Endodermal cell (in vitro differentiated cells): ENCODE data around the gene UBE2Q2. TPM values are rescaled to one million over a fixed set of nuclear protein-coding genes. Genes with fewer than 3 reads are reported as not detected.
A peak's percentile ranks its signal among the peaks of the same experiment; 100 is the strongest.
"Not testable (repeated sequence)": the region's sequence is repeated elsewhere in the genome, so short reads cannot be mapped to it uniquely, and the experiment has no call there.

ENCODE experiments used
- DNase-seq: peaks from one replicate; pipeline ENCODE4 v3.0.0-alpha.2; 2017
- H3K27ac ChIP-seq: 2 replicates; pipeline ENCODE4 v1.5.1; 2013; ENCODE audit warnings: mild to moderate bottlenecking, low read depth, low read length, moderate library complexity
- H3K27me3 ChIP-seq: 2 replicates; pipeline ENCODE4 v1.6.1; 2013; ENCODE audit warnings: mild to moderate bottlenecking, low read length, moderate library complexity; ENCODE audit not compliant: insufficient read depth, control insufficient read depth, poor library complexity, severe bottlenecking
- H3K36me3 ChIP-seq: 2 replicates; pipeline ENCODE4 v1.7.0; 2013; ENCODE audit warnings: mild to moderate bottlenecking, low read length, moderate library complexity; ENCODE audit not compliant: control insufficient read depth, insufficient read depth
- H3K4me1 ChIP-seq: one replicate; pipeline ENCODE4 v1.7.0; 2013; ENCODE audit warnings: low read length; ENCODE audit not compliant: control insufficient read depth, insufficient read depth
- H3K4me3 ChIP-seq: 2 replicates; pipeline ENCODE4 v1.5.1; 2013; ENCODE audit warnings: mild to moderate bottlenecking, low read length, moderate library complexity
- H3K9ac ChIP-seq: 2 replicates; pipeline ENCODE4 v1.6.1; 2013; ENCODE audit warnings: mild to moderate bottlenecking, low read length, moderate library complexity; ENCODE audit not compliant: poor library complexity, severe bottlenecking; ENCODE audit errors: extremely low read depth
- H3K9me3 ChIP-seq: 2 replicates; pipeline ENCODE4 v1.6.1; 2013; ENCODE audit warnings: mild to moderate bottlenecking, low read length, moderate library complexity; ENCODE audit not compliant: control insufficient read depth
- H3K27ac Mint-ChIP-seq: 2 replicates; pipeline ENCODE4 v1.8.0; 2020; ENCODE audit warnings: mixed read lengths
- H3K27me3 Mint-ChIP-seq: 2 replicates; pipeline ENCODE4 v1.8.0; 2021; ENCODE audit warnings: mild to moderate bottlenecking, mixed read lengths; ENCODE audit not compliant: insufficient read depth
- H3K36me3 Mint-ChIP-seq: 2 replicates; pipeline ENCODE4 v1.8.0; 2020; ENCODE audit warnings: low read depth, mixed read lengths
- H3K4me1 Mint-ChIP-seq: 2 replicates; pipeline ENCODE4 v1.8.0; 2020; ENCODE audit warnings: mixed read lengths
- H3K4me3 Mint-ChIP-seq: 2 replicates; pipeline ENCODE4 v1.8.0; 2020; ENCODE audit warnings: mild to moderate bottlenecking, moderate library complexity, mixed read lengths
- H3K9me3 Mint-ChIP-seq: 2 replicates; pipeline ENCODE4 v1.8.0; 2020; ENCODE audit warnings: mild to moderate bottlenecking, mixed read lengths
- CTCF ChIP-seq: fragments of 200-600 bp; sonication (generic); conservative IDR thresholded peaks from 2 replicates; pipeline ENCODE4 v1.5.0; 2021; ENCODE audit warnings: antibody characterized with exemption, mild to moderate bottlenecking
- WGBS, 2 experiments: methylation state at CpG; one replicate each; pipeline versions ENCODE4 v1.1.5 to v1.1.7; 2013; ENCODE audit warnings: missing lambda C conversion rate in 2 of 2, mixed read lengths in 1 of 2; ENCODE audit not compliant: insufficient coverage in 1 of 2, insufficient read length in 1 of 2; 5-methylcytosine and 5-hydroxymethylcytosine counted together
- total RNA-seq, 2 donors: library from RNA; stranded (reverse); fragmentation: NEBNext Ultra II Directional in 1 of 2; extraction: Animal tissue kit (Norgen Biotek cat#: 25700) in 1 of 2; gene quantifications; 2 replicates in 1 of 2; 3 replicates in 1 of 2; pipeline ENCODE4 v1.2.1, GENCODE V29; 2021

The UBE2Q2 gene
- total RNA-seq, 2 donors from 2014 or later = 29.5 to 37.1 TPM

GRCh38 chr15:75862796-75863195, 19.5 kb downstream of the UBE2Q2 start:
- H3K9ac ChIP-seq = no peak overlapping the region
- H3K36me3 ChIP-seq = peaks cover 55% of the 10 kb centered on the region
- H3K36me3 Mint-ChIP-seq = peaks cover 36% of the 10 kb centered on the region
- no peaks in the 10 kb centered on the region for H3K27me3 ChIP-seq
- 100% methylated on average over 1 of the region's 1 CpG; no CpG with 5 or more reads in 1 of the 2 experiments for WGBS, 2 experiments
- no peak for TF ChIP-seq CTCF
- H3K9me3 Mint-ChIP-seq = no peaks in the 10 kb centered on the region
- H3K27ac Mint-ChIP-seq = no peak overlapping the region
- peaks cover 27% of the 10 kb centered on the region for H3K4me1 Mint-ChIP-seq
- H3K4me3 Mint-ChIP-seq = no peak overlapping the region
- H3K27me3 Mint-ChIP-seq = no peaks in the 10 kb centered on the region
- no peak for DNase-seq
- H3K27ac ChIP-seq = no peak overlapping the region
- H3K4me3 ChIP-seq = no peak overlapping the region
- H3K4me1 ChIP-seq = no peaks in the 10 kb centered on the region
- H3K9me3 ChIP-seq = no peaks in the 10 kb centered on the region

GRCh38 chr15:75864213-75865059, 21.2 kb downstream of the UBE2Q2 start:
- peaks cover 24% of the 10 kb centered on the region for H3K4me1 Mint-ChIP-seq
- Histone ChIP-seq H3K4me1 (no peaks in the 10 kb centered on the region), H3K27ac (no peak overlapping the region), H3K9ac (no peak overlapping the region), H3K9me3 (peaks cover 5% of the 10 kb centered on the region), H3K36me3 (peaks cover 56% of the 10 kb centered on the region), H3K27me3 (no peaks in the 10 kb centered on the region), H3K4me3 (no peak overlapping the region)
- DNase-seq = no peak
- H3K4me3 Mint-ChIP-seq = no peak overlapping the region
- TF ChIP-seq CTCF = no peak
- WGBS, 2 experiments = 90 to 91% methylated on average over 2 to 3 of the region's 5 CpGs
- H3K36me3 Mint-ChIP-seq = peaks cover 46% of the 10 kb centered on the region
- no peaks in the 10 kb centered on the region for H3K9me3 Mint-ChIP-seq
- no peak overlapping the region for H3K27ac Mint-ChIP-seq
- H3K27me3 Mint-ChIP-seq = no peaks in the 10 kb centered on the region

DNA sequence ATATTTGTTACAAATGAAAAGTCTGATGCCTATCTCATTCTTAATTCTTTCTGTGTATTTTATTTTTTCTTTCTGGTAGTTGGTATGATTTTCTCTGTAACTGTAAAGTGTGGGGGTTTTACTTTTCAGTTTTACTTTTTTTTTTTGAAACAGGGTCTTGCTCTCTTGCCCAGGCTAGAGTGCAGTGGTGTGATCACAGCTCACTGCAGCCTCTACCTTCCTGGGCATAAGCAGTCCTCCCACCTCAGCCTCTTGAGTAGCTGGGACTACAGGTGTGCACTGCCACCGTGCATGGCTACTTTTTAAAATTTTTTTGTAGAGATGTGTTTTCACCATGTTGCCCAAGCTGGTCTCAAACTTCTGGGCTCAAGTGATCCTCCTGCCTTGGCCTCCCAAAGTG, 22.8 kb downstream of the UBE2Q2 start:
- H3K27me3 Mint-ChIP-seq, H3K9me3 ChIP-seq, H3K27ac ChIP-seq, H3K4me3 ChIP-seq, H3K27me3 ChIP-seq, H3K9ac ChIP-seq, H3K9me3 Mint-ChIP-seq, DNase-seq, H3K4me1 ChIP-seq, H3K4me3 Mint-ChIP-seq: not testable (repeated sequence)
- H3K36me3 ChIP-seq = peaks cover 55% of the 10 kb centered on the region
- Mint-ChIP-seq H3K4me1 (peaks cover 31% of the 10 kb centered on the region), H3K27ac (peak overlapping the region; percentile 27), H3K36me3 (peaks cover 51% of the 10 kb centered on the region)
- 83 to 93% methylated on average over 1 of the region's 1 CpG for WGBS, 2 experiments
